H1 (cell line): Measurements from ENCODE around the gene MATN1. TPM values are rescaled to one million over a fixed set of nuclear protein-coding genes. Genes with fewer than 3 reads are reported as not detected.

Experiments
- ASH2L ChIP-seq: fragments of 200-600, 300-600 bp; sonication (generic); IDR thresholded peaks from one replicate; pipeline ENCODE4 v1.7.1; 2017; ENCODE audit warnings: low read length
- NRF1 ChIP-seq: IDR thresholded peaks from 2 replicates; pipeline ENCODE4 v1.6.1; 2011; ENCODE audit warnings: mild to moderate bottlenecking, low read depth, low read length, improper control_type of control experiment
- RBBP5 ChIP-seq: IDR thresholded peaks from 2 replicates; pipeline ENCODE4 v1.7.1; 2012; ENCODE audit warnings: low read depth, mild to moderate bottlenecking, inconsistent platforms, low read length, moderate library complexity, borderline replicate concordance
- RNF2 ChIP-seq: fragments of 200-900, 300-1000 bp; sonication (generic); IDR thresholded peaks from 2 replicates; pipeline ENCODE4 v1.7.1; 2016; ENCODE audit warnings: borderline replicate concordance, low read depth, mild to moderate bottlenecking, antibody characterized with exemption, low read length; ENCODE audit not compliant: poor library complexity, severe bottlenecking; ENCODE audit errors: missing control alignments
- ZNF274 ChIP-seq: IDR thresholded peaks from 2 replicates; pipeline ENCODE4 v1.7.0; 2012; ENCODE audit warnings: low read length, borderline replicate concordance; ENCODE audit errors: extremely low read depth
- polyA plus RNA-seq, 7 experiments: library from polyadenylated mRNA; depleted of rRNA in 3 of 7; stranded (reverse) in 5 of 7; unstranded in 2 of 7; fragments of >200 nt in 5 of 7; fragments of 200-250 nt in 2 of 7; gene quantifications; 1 replicate in 5 of 7; 2 replicates in 1 of 7; 4 replicates in 1 of 7; pipeline versions ENCODE4 v1.2.1 to v1.2.3, GENCODE V29; 2011 to 2013; ENCODE audit warnings: missing spikeins in 2 of 7, mixed read lengths in 2 of 7
- total RNA-seq: library from RNA; stranded (reverse); fragmentation: NEBNext Ultra II Directional; extraction: Animal tissue kit (Norgen Biotek cat#: 25700); gene quantifications from 2 replicates; pipeline ENCODE4 v1.2.1, GENCODE V29; 2021

Gene MATN1
- total and polyA plus RNA-seq, 2 of the 8 experiments (the other 6 are each of a cell fraction or from before 2014, with no cell fraction given) = 0.12 to 0.28 TPM

DNA sequence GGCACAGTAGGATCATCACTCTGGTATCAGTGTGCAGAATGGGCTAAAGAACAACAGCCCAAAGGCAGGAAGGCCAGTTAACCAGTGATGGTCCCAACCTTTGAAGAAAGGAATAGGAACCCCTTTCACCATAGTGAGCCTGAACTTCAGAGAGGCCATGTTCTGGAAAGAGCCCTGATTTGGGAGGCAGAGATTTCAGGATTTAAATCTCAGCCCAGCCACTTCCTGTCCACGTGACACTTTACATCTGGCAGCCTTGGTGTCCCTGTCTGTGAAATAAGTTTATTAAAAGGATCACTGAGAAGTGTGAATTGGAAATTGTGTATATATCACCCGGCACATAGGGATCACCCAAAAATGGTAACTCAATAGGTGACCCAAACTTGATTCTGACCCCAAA lies 13.0 kb downstream of the MATN1 start (continued):
- TF ChIP-seq RNF2 (no peak), RBBP5 (no peak), NRF1 (no peak), ZNF274 (no peak), ASH2L (no peak)
